Measurements from ENCODE around the gene FAM118B.

Gene FAM118B

DNA sequence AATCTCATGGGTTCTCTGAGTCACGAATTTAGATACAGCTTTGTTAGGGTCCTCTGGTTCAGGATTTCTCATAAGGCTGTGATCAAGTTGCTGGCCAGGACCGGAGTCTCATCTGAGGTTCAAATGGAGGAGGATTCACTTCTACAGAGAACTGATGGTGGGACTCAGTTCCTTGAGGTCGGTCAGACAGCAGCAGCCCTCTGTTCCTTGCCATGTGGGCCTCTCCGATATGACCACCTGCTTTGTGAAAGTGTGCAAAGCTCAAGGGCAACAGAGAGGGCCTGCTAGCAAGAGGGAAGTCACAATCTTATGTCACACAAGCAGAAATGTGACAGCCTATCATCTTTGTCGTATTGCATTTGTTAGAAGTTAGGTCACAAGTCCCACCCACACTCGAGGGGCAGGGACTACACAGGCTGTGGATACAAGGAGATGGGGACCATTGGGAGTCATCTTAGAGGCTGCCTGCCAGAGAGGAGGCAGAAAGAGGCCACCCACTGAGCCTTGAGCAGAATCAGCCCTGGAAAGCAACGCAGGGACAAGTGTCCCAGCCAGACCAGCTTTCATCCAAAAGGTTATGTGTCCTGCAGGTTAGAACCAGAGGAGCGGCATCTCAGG lies 34.6 kb upstream of the FAM118B start:
- no peak overlapping the region for H3K4me3 Mint-ChIP-seq
- H3K9me3 Mint-ChIP-seq = no peaks in the 10 kb centered on the region
- no peaks in the 10 kb centered on the region for H3K36me3 Mint-ChIP-seq (ENCODE audit: low read depth)
- H3K27ac Mint-ChIP-seq = no peak overlapping the region
- no peaks in the 10 kb centered on the region for H3K4me1 Mint-ChIP-seq (ENCODE audit: low read depth)
- H3K27me3 Mint-ChIP-seq (ENCODE audit: low read depth) = no peaks in the 10 kb centered on the region

DNA sequence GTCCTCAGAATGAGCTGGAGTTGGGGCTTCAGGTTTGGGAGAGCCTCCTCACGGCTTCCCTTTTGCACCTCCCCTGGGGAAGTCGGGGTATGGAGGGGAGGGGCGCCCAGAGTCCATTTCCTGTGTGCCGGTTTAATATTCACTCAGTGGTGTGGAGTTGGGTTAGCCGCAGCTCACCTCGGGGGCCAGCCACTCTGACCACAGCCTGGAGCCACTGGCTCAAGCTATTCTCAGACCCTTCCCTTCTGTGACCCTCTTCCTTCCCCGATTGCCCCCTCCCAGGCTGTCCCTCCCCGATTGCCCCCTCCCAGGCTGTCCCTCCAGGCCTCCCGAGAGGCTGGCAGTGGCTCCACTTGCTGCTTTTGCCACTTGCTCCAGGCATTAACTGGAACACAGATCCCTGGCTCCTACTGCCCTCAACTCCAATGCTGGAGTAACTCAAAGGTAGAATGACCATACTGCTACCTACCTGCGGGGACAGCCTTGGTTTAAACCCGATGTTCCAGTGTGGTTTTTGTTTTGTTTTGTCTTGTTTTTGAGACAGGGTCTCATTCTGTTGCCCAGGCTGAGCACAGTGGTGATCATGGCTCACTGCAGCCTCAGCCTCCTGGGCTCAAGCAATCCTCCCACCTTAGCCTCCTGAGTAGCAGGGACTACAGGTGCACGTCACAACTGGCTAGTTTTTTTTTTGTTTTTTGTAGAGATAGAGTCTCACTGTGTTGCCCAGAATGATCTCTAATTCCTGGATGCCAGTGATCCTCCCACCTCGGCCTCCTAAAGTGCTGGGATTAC lies 29.4 kb upstream of the FAM118B start:
- no peaks in the 10 kb centered on the region for H3K27me3 Mint-ChIP-seq (ENCODE audit: low read depth)
- no peak overlapping the region for H3K27ac Mint-ChIP-seq
- H3K4me3 Mint-ChIP-seq = no peak overlapping the region
- H3K9me3 Mint-ChIP-seq = no peaks in the 10 kb centered on the region
- no peaks in the 10 kb centered on the region for H3K4me1 Mint-ChIP-seq (ENCODE audit: low read depth)
- H3K36me3 Mint-ChIP-seq (ENCODE audit: low read depth) = no peaks in the 10 kb centered on the region

- H3K9me3 Mint-ChIP-seq = no peaks in the 10 kb centered on the region
These were observed 28.7 kb upstream of the FAM118B start for GRCh38 chr11:126182787-126183445.

DNA sequence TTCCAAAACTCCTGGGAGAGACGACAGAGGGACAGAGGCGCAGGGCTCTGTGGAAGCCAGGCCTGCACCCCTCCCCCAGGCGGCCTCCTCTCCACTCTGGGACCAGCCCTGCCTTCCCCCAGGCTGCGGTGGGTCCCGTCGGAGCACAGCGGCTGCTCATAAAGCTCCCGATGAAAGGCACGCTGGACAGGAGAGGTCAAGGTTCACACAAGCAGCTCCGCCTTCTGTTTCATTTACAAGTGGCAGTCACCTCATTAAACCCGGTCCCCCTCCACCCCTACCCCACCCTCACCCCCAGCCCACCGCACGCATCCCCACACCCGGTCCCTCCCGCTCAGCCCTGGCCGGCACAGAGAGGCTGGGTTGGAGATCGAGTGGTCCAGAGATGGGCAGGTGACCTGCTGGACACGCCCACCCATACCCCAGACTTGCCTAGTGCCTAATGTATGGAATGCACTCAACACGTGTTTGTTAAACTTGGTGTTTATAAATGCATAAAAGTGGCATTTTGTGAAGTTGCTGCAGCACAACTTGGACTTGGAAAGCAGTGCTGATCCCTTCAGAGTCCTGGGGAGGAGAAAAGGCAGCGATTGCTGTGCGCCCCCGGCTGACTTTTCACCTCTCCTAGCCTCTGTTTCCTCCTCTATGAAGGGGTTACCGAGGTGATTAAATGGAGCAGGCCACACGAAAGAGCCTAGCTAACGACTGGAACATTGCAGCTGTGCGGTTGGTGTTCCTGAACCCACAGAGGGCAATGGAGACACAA lies 26.1 kb upstream of the FAM118B start:
- Mint-ChIP-seq H3K36me3 (ENCODE audit: low read depth) (no peaks in the 10 kb centered on the region), H3K4me1 (ENCODE audit: low read depth) (peaks cover 8% of the 10 kb centered on the region), H3K27me3 (ENCODE audit: low read depth) (no peaks in the 10 kb centered on the region), H3K27ac (no peak overlapping the region), H3K4me3 (no peak overlapping the region), H3K9me3 (no peaks in the 10 kb centered on the region)

More at GRCh38 chr11:126182787-126183445, 28.7 kb upstream of the FAM118B start:
- Mint-ChIP-seq H3K27ac (no peak overlapping the region), H3K27me3 (ENCODE audit: low read depth) (no peaks in the 10 kb centered on the region), H3K4me1 (ENCODE audit: low read depth) (no peaks in the 10 kb centered on the region), H3K4me3 (no peak overlapping the region), H3K36me3 (ENCODE audit: low read depth) (no peaks in the 10 kb centered on the region)

DNA sequence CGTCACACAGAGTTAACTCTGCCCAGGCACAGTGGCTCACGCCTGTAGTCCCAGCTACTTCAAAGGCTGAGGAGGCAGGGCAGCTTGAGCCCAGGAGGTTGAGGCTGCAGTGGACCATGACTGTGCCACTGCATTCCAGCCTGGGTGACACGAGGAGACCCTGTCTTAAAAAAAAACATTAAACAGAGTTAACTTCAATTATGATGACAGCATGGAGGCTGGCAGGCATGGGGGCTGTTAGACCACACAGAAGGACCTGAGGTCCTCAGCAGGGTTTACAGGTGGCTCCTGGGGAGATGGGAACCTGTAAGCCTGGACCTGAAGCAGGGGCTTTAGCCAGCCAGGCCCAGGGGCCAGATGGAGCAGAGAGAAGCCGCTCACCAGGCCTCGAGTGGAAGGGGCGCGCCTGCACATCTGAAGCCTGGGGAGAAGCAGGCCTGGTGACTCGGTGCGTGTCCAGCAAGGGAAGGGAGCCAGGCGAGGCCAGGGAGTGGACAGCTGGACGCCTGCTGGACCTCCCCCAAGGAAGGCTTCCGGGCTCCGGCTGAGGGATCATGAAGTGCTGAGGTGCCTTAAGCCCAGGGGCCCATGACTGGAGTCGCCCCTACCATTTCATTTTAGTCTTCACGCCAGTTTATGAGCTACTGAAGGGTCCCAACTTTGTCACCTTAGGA lies 25.4 kb upstream of the FAM118B start:
- Mint-ChIP-seq H3K27ac (no peak overlapping the region), H3K36me3 (ENCODE audit: low read depth) (no peaks in the 10 kb centered on the region), H3K4me3 (no peak overlapping the region), H3K9me3 (no peaks in the 10 kb centered on the region), H3K4me1 (ENCODE audit: low read depth) (peaks cover 8% of the 10 kb centered on the region), H3K27me3 (ENCODE audit: low read depth) (no peaks in the 10 kb centered on the region)

DNA sequence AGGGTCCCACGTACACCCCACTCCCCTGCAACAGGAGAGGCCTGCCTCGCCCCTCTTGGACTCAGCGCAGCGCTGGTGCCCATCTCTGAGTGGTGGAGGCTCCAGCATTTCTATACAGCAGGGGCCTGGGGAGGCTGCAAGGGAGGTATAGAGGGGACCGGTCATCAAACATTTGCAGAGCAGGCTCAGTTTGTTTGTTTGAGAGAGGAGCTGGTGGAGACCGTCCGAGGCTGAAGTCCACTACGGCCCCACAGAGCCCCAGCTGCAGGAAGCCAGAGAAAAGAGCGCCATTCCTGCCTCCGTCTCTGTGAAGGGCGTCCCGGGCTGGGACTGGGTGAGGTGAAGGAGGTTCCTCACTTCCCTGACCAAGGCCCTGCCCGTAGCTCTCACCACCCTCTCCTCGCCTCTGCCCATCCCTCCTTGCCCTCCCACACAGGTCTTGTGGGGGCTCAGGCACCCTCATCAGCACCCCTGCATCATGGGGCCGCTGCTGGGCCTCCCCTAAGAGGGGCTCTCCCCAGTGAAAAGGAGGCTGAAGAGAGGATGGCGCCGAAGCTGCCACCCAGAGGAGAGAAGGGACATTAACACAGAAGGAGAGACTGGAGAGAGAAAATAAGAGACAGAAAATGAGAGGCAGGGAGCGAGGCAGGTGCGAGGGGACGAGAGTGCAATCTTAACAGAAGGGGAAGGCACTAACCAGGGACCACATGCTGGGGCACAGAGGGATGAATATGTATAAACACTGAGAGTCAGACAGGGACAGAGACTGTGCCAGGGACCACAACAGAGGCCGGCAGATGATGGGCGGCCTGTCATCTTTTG lies 24.7 kb upstream of the FAM118B start:
- Mint-ChIP-seq H3K9me3 (no peaks in the 10 kb centered on the region), H3K4me1 (ENCODE audit: low read depth) (peaks cover 8% of the 10 kb centered on the region), H3K27me3 (ENCODE audit: low read depth) (no peaks in the 10 kb centered on the region), H3K4me3 (no peak overlapping the region), H3K27ac (no peak overlapping the region), H3K36me3 (ENCODE audit: low read depth) (no peaks in the 10 kb centered on the region)

- Mint-ChIP-seq H3K36me3 (ENCODE audit: low read depth) (no peaks in the 10 kb centered on the region), H3K4me1 (ENCODE audit: low read depth) (peaks cover 8% of the 10 kb centered on the region), H3K9me3 (no peaks in the 10 kb centered on the region), H3K27ac (no peak overlapping the region), H3K27me3 (ENCODE audit: low read depth) (no peaks in the 10 kb centered on the region), H3K4me3 (no peak overlapping the region)
These were observed 23.1 kb upstream of the FAM118B start for GRCh38 chr11:126188332-126189108.

DNA sequence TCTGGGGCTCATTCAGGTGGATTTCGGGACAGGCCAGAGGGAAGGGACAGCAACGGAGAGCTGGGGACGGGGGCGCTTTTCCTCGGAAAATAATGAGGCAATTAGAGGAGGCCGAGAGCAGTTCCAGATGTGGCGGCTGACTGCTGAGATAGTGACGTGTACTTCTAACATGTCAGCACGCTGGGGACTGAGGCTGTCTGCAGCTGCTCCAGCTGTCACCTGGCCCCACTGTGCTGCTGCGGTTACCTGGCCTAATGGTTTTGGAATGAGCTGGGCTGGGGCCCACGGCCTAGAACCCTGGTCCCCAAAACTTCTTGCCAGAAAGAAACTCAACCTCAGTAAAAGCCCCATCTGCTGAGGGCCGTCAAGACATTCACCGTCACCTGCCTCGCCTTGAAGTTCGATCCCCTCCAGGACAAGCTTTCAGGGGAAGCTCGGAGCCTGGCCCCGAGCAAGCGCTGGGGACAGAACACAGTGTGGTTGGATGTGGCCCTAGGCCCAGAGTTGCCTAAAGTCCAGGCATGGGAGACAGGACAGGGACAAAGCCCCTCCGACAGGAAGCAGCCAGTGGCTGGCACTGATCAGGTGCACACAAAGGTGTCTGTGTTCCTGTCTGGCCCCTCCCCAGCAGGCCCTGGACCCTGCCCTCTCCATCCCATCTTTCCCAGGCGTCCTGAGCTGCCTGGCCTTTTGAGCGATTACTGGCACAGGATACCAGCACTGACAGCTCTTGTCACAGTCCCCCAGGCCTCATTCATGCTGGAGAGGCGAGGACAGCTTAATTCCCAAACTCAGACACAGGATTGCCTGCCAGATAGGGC lies 22.3 kb upstream of the FAM118B start:
- Mint-ChIP-seq H3K9me3 (no peaks in the 10 kb centered on the region), H3K4me1 (ENCODE audit: low read depth) (peaks cover 8% of the 10 kb centered on the region), H3K4me3 (no peak overlapping the region), H3K27me3 (ENCODE audit: low read depth) (no peaks in the 10 kb centered on the region), H3K27ac (no peak overlapping the region), H3K36me3 (ENCODE audit: low read depth) (no peaks in the 10 kb centered on the region)

DNA sequence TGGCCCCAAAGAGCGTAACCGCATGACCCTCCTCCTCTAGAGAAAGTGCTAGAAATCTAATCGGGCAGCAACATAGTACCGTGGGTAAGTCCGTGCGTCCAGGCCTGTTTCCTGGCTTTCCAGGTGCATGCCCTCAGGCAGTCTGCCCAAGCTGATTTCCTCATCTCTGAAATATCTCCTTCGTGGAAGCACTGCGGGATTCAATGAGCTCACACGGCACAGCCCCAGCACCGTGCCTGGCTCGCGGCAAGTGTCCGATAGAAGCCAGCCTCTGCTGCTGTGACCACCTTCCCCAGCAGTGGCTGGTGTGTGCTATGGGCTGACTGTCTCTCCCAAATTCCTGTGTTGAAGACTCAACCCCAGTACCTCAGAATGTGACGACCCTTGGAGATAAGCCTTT lies 20.8 kb upstream of the FAM118B start:
- H3K36me3 Mint-ChIP-seq (ENCODE audit: low read depth) = peaks cover under 1% of the 10 kb centered on the region
- no peak overlapping the region for H3K27ac Mint-ChIP-seq
- H3K27me3 Mint-ChIP-seq (ENCODE audit: low read depth) = no peaks in the 10 kb centered on the region
- H3K9me3 Mint-ChIP-seq = no peaks in the 10 kb centered on the region
- H3K4me3 Mint-ChIP-seq = no peak overlapping the region
- peaks cover 8% of the 10 kb centered on the region for H3K4me1 Mint-ChIP-seq (ENCODE audit: low read depth)

GRCh38 chr11:126191379-126192073 lies 20.1 kb upstream of the FAM118B start:
- no peak overlapping the region for H3K27ac Mint-ChIP-seq
- H3K36me3 Mint-ChIP-seq (ENCODE audit: low read depth) = peaks cover 7% of the 10 kb centered on the region
- H3K4me1 Mint-ChIP-seq (ENCODE audit: low read depth) = peaks cover 8% of the 10 kb centered on the region
- no peak overlapping the region for H3K4me3 Mint-ChIP-seq
- H3K27me3 Mint-ChIP-seq (ENCODE audit: low read depth) = no peaks in the 10 kb centered on the region
- H3K9me3 Mint-ChIP-seq = no peaks in the 10 kb centered on the region

GRCh38 chr11:126192361-126192760 lies 19.2 kb upstream of the FAM118B start:
- Mint-ChIP-seq H3K27ac (no peak overlapping the region), H3K4me3 (no peak overlapping the region), H3K27me3 (ENCODE audit: low read depth) (no peaks in the 10 kb centered on the region), H3K36me3 (ENCODE audit: low read depth) (peaks cover 13% of the 10 kb centered on the region), H3K9me3 (no peaks in the 10 kb centered on the region), H3K4me1 (ENCODE audit: low read depth) (peaks cover 8% of the 10 kb centered on the region)

- H3K4me1 Mint-ChIP-seq (ENCODE audit: low read depth) = peaks cover 8% of the 10 kb centered on the region
- no peak overlapping the region for H3K4me3 Mint-ChIP-seq
- H3K36me3 Mint-ChIP-seq (ENCODE audit: low read depth) = peaks cover 19% of the 10 kb centered on the region
- no peaks in the 10 kb centered on the region for H3K9me3 Mint-ChIP-seq
- H3K27ac Mint-ChIP-seq = no peak overlapping the region
- no peaks in the 10 kb centered on the region for H3K27me3 Mint-ChIP-seq (ENCODE audit: low read depth)
These were observed 18.5 kb upstream of the FAM118B start for GRCh38 chr11:126193038-126193478.
